NCI-H1417 treated with DMSO at 0.1 percent for 48 hours (cell line): ENCODE data around the gene CAPN7.

Experiments
- DNase-seq: peaks from one replicate; lab custom pipeline; 2025; lab: John Stamatoyannopoulos, UW

The CAPN7 gene

DNA sequence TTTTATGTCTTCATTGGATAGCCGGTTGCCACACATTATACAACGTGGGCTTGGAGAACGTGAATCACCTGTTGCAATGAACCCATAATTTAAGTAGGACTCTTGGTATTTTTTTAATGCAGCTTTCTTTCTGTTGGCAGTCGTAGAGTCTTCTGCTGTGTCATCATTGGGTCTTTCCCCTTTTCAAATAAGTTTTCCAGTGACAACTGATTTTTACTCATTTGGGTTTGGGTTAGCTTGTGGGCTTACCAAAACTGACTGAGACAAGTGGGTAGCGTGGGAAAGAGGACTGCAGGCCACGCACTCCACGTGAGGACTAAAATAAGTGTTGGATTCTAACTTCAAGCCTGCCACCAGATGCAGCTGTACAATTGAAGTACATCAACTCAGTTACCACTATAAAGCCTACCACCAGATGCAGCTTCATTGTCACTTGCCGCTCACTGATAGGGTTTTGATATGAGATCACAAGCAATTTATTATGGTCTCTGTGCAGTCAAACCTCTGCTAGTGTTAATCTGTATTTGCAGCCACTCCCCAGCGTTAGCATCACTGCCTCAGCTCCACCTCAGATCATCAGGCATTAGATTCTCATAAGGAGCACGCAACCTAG, 6.4 kb upstream of the CAPN7 start:
- no peak for DNase-seq

DNA sequence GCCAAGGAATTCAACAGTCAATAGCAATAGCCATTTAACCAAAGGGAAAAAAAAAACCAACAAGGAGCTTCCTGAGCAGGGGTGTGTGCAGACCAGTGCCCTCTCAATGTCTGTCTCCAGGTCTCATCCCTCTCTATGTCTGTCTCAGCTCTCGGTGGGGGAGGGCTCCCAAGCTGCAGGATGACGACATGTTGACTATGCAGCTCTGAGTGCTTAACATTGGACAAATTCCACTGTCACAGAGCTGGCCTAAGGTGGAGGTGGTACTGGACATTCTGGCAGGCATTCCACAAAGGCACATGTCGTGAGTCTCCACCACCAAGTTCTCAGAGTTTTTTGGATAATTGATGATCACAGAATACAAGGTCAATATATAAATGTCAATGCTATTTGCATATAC, 2.0 kb upstream of the CAPN7 start:
- DNase-seq: no peak

DNA sequence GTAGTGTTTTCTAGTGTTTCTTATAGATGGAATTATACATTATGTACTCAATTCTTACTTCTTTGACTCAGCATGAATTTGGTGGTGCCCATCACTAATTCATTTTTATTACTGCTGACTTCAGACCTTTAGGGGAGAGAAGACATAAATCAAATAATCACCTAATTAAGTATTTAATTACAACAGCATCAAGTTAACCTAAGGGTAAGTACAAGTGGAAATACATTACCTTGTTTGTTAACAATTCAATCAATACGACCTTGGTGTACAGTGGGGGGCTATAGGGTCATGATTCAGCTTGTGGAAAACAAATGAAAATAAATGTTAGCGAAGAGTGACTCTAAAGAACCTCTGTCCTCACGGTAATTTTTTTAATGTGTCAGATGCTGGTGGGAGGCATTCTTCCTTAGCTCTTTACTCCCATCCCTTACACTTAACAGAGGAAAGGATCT, 538 bp upstream of the CAPN7 start:
- no peak for DNase-seq

DNA sequence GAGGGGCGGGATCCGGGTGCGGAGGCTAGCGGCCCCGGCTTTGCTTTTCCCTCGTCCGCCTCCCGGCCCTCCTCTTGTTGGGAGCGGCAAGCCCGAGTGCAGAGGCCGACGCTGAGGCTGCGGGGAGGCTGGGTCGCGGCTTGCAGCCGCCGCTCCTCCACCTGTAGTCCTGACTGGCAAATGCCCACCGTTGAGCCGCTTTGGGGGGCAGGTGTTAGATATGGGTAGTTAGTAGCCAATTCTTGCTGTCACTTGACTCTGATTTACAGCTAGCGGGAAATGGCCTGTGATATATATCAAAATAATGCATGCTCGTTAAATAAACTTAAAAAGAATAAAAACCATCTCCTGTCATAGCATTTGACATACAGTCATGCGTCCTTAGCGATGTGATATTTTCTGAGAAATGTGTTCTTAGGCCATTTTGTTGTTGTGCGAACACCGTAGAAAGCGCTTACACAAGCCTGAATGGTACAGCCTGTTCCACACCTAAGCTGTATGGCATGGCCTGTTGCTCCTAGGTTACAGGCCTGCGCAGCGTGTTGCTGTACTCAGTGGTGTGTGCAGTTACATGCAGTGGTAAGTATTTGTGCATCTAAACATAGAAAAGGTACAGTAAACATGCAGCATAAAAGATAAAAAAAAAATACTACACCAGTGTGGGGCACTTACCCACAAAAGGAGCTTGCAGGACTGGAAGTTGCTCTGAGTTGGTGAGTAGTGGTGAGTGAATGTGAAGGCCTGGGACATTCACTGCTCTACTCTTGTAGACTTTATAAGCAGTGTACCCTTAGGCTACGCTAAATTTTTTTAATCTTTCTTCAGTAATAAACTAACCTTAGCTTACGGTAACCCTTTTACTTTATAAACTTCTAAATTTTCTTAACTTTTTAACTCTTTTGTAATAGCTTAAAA, 873 bp downstream of the CAPN7 start:
- DNase-seq: no peak

DNA sequence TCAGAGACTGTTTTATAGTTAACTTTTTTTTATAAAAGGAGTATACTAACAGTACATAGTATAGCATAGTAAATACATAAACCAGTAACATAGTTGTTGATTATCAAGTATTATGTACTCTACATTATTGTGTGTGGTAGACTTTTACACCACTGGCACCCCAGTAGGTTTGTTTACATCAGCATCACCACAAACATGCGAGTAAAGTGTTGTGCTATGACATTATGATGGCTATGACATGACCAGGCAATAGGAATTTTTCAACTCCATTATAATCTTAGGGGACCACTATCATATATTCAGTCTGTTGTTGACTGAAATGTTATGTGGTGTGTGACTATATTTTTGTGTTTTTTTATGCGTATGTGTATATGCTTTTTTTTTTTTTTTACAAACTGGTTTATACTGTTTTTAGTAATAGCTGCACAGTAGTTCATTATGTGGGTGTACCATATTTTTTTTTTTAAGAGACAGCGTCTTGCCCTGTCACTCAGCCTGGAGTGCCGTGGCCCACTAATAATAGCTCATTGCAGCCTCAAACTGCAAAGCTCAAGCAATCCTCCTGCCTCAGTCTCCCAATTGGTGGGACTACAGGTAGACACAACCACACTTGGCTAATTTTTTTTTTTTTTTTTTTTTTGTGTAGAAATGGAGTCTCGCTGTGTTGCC, 1.9 kb downstream of the CAPN7 start:
- DNase-seq: no peak

DNA sequence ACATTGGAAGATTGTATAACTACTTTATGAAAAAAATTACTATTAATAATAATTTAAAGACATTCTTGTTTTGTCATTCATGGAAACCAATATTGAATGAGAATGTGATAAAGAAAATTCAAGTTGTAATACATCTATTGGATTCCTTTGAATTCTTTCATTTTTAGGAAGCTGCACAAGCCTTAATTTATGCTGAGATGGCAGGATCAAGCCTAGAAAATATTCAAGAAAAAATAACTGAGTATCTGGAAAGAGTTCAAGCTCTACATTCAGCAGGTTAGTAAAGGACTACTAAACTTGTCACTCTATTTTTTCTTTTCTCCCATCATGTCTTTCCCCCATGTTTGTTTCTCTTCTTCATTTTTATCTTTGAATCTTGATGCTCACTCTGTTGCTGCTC, 5.9 kb downstream of the CAPN7 start:
- DNase-seq: no peak

DNA sequence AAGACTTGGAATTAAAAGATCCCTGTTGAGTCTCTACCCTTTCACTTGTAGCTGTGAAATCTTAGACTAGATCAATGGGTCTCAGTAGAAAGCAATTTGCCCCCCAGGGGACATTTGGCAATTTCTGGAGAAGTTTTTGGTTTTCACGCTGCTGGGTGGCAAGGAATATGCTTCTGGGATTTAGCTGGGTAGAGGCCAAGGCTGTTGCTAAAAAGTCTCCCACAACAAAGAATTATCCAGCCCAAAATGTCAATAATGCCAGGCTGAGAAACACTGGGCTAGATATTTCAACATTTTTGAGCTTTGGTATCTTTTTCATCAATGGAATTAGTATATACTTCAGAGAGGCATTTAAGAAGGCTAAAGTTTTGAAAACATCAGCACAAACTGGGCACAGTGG, 8.7 kb downstream of the CAPN7 start:
- DNase-seq: no peak

DNA sequence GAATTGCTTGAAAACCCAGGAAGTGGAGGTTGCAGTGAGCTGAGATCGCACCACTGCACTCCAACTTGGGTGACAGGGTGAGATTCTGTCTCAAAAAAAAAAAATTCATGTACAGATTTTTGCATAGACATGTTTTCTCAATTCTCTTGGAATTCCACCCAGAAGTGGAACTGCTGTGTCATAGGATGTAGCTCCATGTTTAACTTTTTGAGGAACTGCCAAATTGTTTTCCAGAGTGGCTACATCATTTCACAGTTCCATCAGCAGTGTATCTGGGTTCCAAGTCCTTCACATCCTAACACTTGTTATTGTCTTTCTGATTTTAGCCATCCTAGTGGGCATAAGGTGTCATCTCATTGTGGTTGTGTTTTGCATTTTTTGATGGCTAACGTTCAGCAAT, 9.9 kb downstream of the CAPN7 start:
- no peak for DNase-seq

DNA sequence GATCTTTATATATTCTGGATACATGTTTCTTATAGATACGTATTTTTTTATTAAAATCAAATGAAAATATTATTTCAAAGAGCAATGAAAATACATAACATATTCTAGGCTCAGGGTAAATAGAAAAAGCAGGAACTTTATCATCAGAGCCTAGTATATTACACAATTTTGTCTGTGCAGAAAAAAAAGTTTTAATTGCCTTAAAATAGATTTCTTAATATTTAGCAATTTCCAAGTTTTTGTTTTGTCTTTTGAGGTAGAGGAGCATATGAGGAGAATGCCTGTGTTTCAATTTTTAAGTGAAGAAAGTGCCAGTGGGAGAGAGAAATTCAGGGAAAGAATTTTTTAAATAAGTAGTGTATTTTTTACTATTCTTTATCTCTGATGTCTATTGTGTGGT, 10.5 kb downstream of the CAPN7 start:
- DNase-seq: no peak

DNA sequence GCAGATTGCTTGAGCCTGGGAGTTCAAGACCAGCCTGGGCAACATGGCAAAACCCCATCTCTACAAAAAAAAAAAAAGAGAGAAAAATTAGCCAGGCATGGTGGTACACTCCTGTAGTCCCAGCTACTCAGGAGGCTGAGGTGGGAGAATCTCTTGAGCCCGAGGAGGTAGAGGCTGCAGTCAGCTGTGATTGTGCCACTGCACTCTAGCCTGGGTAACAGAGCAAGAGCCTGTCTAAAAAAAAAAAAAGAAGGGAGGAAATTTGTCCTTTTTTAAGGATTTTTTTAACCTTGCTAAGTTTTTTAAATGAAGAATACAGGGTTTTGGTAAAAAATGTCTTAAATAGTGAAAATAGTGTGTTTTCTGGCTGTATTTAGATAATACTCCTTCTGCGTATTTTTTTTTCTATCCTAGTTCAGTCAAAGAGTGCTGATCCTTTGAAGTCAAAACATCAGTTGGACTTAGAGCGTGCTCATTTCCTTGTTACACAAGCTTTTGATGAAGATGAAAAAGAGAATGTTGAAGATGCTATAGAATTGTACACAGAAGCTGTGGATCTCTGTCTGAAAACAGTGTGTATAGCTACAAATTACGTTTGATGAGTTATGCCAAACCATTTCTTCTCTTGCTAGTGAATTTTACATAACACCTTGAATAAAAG, 11.1 kb downstream of the CAPN7 start:
- DNase-seq: no peak

DNA sequence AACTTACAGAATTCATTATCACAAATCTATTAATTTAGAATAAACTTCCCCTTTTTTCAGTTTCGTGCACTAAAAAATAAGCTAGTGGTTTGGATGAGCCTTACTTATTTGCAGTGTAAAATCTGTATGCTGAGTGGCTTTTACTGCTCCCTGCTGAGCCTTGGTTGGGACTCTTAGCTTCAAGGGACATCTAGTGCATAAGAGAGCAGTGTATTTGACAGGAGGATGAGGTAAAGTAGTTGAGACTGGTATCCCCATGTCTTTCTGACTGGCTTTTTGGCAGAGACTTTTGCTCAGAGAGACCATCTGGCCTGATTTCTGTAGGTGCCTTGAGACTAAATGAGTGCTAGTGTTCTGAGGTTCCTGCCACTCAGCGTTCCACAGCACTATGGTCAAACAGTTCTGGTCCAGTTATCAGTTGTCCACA, 11.8 kb downstream of the CAPN7 start:
- no peak for DNase-seq

DNA sequence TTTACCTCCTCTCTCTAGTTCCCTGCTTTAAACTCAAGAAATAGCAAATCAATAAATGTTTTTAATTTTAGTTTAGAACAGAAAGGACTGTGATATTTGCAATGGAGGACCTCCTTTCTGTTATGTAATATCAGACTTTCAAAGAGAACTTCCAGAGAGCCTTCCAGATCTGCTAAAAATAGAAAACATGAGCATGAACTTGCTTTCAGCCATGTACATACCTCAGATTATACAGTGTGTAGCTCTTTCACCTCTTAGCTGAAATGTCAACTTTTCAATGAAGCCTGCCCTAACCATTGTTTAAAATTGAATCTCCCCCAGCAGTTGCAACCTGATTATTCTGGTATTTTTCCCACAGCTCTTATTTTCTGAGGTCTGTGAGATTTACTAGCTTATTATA, 12.6 kb downstream of the CAPN7 start:
- no peak for DNase-seq

DNA sequence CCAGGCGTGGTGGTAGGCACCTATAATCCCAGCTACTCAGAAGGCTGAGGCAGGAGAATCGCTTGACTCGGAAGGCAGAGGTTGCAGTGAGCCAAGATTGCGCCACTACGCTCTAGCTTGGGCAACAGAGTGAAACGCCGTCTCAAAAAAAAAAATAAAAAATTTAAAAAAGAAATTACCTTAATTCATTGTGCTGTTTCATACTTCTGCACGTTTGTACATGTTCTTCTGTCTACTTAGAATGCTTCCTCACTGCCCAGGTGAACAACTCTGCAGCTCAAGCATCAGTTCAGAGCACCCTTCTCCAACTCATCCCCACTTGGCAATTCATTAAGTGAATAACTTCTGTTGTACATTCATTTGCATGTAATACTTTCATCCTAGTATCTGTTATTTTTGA, 14.0 kb downstream of the CAPN7 start:
- no peak for DNase-seq

DNA sequence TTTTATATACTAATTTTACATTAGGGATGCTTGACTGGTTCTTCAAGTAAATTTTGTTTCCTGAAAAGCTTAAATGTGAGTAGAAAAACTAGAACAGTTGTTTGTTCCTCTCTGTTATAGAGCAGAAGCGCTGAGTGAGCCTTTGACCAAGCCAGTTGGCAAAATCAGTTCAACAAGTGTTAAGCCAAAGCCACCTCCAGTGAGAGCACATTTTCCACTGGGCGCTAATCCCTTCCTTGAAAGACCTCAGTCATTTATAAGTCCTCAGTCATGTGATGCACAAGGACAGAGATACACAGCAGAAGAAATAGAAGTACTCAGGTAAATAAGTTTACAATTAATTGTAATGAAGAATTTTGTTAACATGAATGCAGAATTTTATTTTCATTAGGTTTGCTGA, 14.6 kb downstream of the CAPN7 start:
- DNase-seq: no peak

DNA sequence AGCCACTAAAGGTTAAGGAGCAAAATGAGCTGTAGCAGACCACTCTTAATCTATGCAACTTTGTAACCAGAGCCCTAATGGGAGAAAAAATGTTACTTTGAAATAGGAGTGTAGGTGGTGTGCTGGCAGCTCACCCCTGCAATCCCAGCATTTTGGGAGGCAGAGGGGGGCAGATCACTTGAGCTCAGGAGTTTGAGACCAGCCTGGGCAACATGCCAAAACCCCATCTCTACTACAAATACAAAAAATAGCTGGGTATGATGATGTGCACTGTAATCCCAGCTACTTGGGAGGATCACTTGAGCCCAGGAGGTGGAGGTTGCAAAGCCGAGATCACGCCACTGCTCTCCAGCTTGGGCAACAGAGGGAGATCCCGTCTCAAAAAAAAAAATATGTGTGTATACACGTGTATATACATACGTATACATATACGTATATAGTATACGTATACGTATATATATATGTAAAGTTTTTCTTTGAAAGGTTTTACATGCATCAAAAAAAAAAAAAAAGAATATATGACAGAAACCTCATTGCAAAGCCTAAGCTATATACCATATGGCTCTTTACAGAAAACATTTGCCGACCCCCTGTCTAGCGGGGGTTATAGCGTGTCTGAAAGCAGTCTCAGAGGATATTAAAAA, 15.7 kb downstream of the CAPN7 start:
- no peak for DNase-seq

DNA sequence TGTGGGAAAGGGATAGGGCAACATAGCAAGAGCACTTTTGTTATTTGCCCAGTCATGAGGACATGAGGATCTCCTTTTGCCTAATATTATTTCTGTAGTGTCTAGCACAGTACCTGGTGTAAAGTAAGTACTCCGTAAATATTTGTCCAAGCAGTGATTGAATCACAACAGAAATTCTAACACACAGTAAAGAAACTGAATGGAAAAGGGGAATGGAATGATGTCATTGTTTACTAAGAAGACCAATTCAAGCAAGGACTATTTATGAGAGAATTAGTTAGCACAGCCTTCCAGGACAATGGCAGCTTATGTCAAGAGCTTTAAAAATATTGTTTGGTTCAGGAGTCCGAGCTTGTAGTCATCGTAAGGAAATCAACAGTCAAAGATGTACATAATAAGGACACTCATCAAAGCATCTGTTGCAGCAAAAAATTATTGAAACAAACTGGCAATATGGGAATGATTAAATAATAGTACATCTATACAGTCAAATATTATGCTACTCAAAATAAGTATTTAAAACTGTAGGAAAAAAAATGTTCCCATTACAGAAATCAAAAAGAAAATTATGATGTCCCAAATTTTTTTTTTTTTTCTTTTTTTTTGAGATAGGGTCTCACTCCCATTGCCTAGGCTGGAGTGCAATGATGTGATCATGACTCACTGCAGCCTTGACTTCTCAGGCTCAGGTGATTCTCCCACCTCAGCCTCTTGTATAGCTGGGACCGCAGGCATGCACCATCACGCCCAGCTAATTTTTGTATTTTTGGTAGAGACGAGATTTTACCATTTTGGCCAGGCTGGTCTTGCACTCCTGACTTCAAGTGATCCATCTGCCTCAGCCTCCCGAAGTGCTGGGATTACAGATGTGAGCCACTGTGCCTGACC, 17.9 kb downstream of the CAPN7 start:
- no peak for DNase-seq

DNA sequence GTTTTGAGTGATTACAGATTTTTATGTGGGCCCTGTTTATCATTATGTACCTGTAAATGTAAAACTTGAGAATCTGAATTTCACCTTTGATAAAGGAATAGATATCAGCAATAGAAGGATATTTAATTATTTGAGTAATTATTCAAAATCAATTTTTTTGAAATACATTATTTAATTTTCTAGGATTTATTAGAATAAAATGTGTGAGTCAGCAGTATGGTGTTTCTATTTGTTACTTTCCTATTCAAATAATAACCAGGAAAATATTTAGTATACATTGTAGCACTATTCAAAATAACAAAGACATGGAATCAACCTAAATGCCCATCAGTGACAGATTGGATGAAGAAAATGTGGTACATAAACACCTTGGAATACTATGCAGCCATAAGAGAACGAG, 22.1 kb downstream of the CAPN7 start:
- DNase-seq: no peak

DNA sequence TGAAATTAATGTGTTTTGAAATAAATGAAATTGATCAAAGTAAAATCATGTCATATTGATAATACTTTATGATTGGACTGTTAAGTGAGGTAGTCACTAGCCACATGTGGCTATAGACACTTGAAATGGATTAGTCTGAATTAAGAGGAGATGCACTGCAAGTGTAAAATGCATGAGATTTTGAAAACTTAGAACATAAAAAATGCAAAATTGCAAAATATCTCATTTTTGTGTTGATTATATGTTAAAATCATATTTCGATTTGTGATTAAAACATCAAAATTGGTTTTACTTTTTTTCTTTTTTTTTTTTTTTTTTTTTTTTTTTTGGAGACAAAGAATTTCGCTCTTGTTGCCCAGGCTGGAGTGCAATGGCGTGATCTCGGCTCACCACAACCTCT, 23.2 kb downstream of the CAPN7 start:
- no peak for DNase-seq

DNA sequence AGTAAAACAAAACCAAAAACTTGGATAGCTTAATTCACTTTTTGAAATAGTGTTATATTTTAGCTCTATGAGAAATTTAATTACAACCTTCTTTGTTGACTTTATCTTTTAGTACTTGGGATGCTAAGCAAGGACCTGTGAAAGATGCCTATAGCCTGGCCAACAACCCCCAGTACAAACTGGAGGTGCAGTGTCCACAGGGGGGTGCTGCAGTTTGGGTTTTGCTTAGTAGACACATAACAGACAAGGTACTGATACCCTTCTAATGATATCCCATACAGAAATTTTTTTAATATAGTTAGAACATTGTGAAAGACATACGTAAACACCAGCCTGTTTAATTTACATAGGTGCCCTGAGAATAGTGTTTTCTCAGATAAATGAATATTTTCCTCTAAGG, 35.3 kb downstream of the CAPN7 start:
- no peak for DNase-seq

DNA sequence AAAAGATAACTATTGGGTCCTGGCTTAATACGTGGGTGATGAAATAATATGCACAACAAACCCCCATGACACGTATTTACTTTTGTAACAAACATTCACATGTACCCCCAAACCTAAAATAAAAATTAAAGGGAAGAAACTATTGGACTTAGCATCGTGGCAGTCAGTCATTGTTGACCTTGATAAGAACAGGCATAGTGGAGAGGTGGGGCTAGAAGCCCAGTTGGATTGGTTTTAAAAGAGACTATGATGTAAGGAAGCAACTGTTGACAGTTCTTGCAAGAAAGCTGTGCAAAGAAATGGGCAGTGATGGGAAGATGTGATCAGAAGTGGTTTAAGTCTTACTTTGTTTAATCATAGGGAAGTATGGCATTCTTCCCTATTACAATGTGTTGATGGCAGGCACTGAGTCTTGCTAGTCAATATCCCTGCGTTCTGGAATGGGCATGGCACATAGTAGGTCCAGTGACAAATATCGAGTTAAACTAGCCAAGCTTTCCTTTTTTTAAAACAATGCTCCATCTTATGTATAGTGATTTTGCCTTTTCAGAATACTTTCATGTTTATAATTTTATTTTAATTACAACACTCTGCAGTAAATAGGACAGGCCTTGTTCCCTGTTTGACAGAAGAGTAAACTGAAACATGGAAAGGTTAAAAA, 37.9 kb downstream of the CAPN7 start:
- DNase-seq: no peak
